IPS-18c (cell line): ENCODE data around the gene TSR1.
"Not testable (repeated sequence)": the region's sequence is repeated elsewhere in the genome, so short reads cannot be mapped to it uniquely, and the experiment has no call there.

ENCODE experiments used
- H3K4me3 ChIP-seq: 2 replicates; pipeline ENCODE4 v1.7.0; 2013; ENCODE audit warnings: low read depth, mild to moderate bottlenecking, low read length, moderate library complexity; ENCODE audit not compliant: insufficient read depth
- H3K9me3 ChIP-seq: one replicate; pipeline ENCODE4 v1.6.1; 2013; ENCODE audit warnings: mild to moderate bottlenecking, low read length, moderate library complexity; ENCODE audit not compliant: control insufficient read depth, insufficient read depth

The TSR1 gene

DNA sequence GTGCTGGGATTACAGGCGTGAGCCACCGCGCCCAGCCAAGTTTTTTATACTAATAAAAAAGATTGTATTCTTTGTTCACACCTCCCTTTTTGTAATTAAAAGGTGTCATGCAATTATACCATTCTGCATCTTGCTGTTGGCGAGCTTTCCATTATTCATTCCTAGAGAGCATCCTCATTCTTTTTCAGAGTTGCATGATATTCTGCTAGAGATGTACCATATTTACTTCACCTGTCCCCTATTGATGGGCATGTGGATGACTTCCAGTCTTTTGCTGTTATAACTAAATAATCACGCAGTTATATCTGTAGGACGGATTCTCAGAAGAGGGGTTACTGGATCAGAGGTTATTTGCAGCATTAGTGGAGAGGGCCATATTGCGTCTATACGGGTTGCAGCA lies 18.1 kb upstream of the TSR1 start:
- no peaks in the 10 kb centered on the region for H3K9me3 ChIP-seq
- H3K4me3 ChIP-seq = no peak overlapping the region

DNA sequence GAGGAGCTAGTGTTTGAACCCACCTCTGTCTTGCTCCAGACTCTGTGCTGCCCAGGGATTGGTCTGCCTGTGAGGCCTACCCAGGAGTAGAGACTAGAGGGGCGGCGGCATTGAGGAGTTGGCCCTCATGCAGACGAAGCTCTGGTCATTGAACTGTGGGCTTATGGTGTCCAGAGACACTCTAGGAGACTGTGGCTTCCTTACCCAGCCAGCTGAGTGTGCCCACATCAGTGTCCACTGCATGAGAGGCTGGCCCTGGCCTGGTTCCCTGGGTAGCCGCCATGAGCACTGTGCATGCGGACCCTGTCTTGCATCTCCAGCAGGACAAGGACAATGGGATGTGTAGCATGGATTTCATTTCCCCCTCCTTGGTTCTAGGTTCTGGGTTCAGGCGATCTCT lies 15.0 kb upstream of the TSR1 start:
- no peaks in the 10 kb centered on the region for H3K9me3 ChIP-seq

DNA sequence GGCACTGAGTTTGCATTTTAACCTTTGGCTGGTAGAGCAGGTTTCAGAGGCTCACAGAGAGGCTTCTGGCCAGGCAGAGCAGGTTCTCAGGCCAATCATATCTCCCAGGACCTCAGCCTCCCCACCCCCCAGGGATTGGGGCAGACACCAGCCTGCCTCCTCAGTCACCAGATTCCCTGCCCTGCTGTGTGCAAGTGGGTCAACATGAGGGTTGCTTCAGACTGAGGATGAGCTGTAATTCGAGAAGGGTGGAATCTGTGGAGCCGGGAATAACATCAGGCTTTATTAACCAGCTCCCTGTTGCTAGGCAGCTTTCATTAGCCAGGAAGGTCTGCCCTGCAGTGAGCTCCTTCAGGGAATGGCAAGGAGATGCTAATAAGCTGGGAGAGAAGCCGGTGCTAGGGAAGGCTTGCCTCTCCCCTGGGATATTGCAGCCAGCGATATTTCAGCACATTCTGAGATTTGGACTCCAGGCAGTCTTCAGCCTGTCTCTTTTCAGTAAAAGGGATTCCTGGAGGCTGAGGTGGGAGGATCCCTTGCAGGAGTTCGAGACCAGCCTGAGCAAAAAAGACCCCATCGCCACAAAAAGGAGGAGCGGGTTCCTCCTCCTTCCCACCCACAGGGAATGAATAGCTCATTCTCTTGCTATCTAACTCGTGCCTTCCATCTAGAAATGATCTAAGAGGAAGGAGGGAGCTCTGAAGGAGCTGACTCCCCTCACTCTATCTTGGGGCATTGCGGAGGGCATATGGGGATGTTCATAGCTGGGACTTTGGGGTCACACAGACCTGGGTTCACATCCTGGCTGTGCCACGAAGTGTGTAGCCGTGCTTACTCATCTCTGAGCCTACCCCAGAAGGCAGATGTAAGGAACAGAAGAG lies 11.8 kb upstream of the TSR1 start:
- Histone ChIP-seq H3K9me3 (no peaks in the 10 kb centered on the region), H3K4me3 (peak overlapping the region; percentile 5; the same call in 1 of the 2 replicates)

More for the DNA sequence above, 15.0 kb upstream of the TSR1 start:
- no peak overlapping the region for H3K4me3 ChIP-seq

DNA sequence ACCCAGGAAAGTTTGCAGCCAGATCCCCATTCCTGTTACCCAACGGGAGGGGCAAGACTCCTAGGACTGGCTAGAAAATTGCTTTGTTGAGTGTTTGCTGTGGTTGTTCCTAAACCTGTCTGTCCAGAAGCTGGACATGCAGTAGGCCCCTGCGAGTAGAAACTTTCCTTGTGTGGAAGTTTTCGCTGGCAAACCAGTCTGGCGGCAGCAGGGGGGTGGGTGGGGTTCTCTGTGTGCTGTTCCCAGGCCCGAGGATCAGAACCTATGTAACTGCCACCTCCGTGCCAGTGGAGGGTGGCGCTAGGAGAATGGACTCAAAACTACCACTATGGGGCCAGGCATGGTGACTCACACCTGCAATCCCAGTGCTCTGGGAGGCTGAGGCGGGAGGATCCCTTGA lies 10.2 kb upstream of the TSR1 start:
- H3K4me3 ChIP-seq = no peak overlapping the region
- no peaks in the 10 kb centered on the region for H3K9me3 ChIP-seq

DNA sequence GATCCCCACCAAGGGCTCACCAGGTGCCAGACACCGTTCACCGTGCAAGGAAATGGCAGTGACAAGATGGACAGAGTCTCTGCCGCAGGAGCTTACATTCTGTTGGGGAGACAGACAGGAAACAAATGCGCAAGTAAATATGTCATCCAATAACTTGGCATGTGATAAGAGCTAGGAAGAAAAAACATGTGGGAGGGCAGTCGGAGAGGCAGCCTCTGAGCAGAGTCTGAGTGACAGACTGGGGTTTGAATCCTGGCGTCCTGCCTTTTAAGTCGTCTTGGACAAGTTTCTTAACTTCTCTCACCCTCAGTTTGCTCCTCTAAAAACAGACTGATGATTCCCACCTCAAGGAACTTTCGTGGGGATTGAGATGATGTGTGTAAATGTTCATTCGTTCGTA lies 8.3 kb upstream of the TSR1 start:
- no peaks in the 10 kb centered on the region for H3K9me3 ChIP-seq

DNA sequence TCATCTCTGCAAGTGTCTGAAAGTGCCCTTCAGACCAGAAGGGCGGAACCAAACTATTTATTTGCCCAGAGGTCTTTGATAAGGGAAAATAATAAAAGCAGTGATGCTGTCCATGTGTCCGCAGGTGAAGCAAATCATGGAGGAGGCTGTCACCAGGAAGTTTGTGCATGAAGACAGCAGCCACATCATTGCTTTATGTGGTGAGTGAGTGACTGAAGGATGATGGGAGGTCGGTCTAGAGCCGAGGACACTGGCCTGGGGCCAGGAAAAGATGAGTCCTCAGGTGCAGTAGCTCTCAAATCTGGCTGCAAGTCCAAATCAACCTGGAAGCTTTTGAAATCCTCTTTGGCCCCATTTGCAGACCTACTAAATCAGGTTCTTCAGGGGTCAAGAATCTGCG lies 7.2 kb upstream of the TSR1 start:
- Histone ChIP-seq H3K4me3 (no peak overlapping the region), H3K9me3 (no peaks in the 10 kb centered on the region)

More for the DNA sequence above, 8.3 kb upstream of the TSR1 start:
- no peak overlapping the region for H3K4me3 ChIP-seq

DNA sequence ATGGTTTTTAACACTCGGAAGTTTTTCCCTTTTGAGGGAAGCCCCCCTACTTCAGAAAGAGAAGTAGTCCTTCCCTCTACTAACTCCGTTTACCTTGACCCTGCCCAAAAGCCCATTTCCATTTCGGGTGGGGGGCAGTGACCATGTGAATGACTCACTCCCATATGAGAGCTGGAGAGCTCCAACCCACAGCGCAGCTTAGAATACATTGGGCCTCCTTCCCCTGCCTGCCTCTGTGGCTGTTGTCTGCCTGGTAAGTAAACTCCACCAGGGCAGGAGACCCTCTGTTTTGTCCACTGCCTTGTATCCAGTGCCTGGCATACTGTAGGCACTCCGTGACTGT lies 2.0 kb upstream of the TSR1 start:
- peak overlapping the region; percentile 82 for H3K4me3 ChIP-seq

DNA sequence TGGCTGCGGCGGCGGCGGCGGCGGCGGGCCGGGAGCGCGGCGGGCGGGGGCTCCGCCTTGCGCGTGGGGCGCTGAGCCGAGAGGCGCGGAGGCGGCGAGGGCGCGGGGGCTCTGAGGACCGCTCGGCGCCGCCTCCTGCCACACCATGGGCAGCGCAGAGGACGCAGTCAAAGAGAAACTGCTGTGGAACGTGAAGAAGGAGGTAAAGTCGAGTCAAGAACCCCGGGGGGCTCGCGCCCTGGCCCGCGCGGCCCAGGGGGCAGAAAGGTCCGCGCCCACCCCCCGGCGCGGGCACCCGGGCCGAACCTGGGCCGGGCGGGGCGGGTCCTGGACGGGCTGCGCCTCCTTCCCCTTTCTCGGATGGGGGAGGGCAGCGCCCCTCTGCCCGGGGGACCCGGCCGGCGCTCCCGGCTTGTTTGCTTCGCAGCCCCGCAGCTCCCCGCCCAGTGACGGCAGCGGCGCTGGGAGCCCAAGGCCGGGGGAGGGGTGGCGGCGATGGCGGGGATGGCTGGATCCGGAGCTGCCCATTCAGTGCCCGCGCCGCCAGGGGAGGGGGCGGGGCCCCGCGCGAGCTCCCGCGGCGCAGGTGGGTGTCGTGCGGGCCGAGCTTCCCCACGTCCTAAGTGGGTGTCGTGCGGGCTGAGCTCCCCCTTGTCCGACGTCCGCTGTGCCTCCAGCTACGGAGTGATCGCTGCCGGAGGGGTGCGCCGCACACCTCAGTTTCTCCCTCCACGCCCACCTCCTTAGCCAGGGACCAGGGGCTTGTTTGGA lies 1.5 kb upstream of the TSR1 start:
- Histone ChIP-seq H3K4me3 (peak overlapping the region; percentile 82), H3K9me3 (peaks cover 4% of the 10 kb centered on the region)

More for the DNA sequence above, 2.0 kb upstream of the TSR1 start:
- peaks cover 4% of the 10 kb centered on the region for H3K9me3 ChIP-seq

DNA sequence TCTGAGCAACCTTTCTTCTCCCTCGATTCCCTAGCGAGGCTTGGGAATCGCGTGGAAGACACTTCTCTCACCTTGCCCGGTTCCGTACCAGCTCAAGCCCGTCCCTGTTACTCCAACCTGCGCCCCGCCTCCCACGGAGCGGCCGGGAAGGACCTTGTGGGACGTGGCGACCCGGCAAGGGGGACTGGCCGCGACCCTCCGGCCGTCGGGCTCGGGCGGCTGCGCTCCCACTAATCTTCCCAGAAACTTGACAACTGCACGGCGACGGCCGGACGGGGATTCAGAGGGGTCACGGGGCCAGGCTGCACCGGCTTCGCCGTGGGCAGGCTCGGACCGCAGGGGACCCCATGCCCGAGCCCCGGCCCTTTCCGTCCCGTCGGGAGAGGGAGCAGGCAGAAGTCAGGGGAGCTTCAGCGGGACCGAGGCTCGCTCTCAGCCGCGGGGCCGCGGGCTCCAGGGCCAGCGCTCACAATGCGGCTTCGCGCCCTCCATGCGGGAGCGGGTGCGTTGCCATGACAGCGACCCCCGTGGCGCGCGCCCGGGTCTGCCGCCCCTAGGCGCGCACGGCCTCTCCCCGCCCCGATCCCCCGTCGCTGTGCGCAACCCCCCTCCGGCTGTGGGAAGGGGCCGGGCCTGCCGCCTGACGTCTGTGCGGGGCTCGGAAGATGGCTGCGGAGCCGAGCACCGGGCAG lies 741 bp upstream of the TSR1 start, which contains the start of gene SGSM2:
TSS of gene SGSM2 (plus strand) at position 650 of the 692 bp plus-strand sequence. CDS start 188 bp downstream, outside the sequence.
- peak within 1 kb of the TSS; percentile 98 for H3K4me3 ChIP-seq

DNA sequence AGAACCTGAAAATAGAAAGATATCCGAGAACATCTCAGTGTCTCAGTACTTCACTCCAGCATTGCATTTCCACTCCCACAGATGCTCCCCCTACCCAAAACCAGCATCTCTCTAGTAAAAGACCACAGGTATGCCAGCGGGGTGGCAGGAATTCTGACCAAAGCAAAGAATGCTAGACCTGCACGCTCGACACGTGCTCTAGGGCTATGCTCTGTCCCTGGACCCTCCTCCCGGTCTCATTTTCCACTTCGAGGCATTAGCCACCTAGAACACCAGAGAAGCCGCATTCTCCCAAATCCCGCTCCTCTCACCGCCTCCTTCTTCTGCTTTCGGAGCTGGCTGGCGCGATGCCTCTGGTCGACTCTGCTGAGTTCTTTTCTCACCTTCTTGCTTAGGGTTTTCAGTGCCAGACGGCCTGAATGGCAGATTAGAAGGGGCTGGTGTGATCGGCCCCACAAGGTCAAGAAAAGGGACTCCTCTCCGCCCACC lies 487 bp downstream of the TSR1 start:
- Histone ChIP-seq H3K4me3 (peak overlapping the region; percentile 98), H3K9me3 (peaks cover 4% of the 10 kb centered on the region)

More for the DNA sequence above, 741 bp upstream of the TSR1 start, which contains the start of gene SGSM2:
- peaks cover 4% of the 10 kb centered on the region for H3K9me3 ChIP-seq

DNA sequence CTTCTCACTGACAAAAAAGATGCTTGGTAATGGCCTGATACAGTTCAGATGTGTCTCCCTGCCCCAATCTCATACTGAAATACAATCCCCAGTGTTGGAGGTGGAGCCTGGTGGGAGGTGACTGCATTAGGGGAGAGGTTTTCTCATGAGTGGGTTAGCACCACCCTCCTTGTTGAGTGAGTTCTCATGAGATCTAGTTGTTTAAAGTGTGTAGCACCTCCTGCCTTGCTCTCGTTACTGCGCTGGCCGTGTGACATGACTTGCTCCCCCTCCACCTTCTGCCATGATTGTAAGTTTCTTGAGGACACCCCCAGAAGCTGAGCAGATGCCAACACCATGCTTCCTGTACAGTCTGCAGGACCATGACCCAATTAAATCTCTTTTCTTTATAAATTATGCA lies 5.0 kb downstream of the TSR1 start:
- Histone ChIP-seq H3K4me3 (no peak overlapping the region), H3K9me3 (no peaks in the 10 kb centered on the region)

DNA sequence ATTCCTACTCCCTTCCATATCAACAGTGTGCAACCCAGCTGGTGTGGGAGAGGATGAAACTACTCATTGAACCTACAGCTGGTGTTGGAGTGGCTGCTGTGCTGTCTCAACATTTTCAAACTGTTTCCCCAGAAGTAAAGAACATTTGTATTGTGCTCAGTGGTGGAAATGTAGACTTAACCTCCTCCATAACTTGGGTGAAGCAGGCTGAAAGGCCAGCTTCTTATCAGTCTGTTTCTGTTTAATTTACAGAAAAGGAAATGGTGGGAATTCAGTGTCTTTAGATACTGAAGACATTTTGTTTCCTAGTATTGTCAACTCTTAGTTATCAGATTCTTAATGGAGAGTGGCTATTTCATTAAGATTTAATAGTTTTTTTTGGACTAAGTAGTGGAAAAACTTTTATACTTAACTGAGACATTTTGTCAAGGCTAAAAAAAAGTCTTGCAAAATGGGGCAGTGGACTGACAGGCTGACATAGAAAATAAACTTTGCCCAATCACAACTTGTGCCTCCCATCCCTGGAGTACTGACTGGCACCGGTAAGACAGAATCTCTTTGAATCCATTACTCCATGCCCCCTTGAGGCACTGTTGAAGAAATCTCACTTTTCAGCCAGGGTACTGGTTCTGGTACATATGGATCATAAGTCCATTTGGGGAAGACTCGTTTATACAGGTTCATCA lies 12.5 kb downstream of the TSR1 start:
- H3K4me3 ChIP-seq = no peak overlapping the region
- no peaks in the 10 kb centered on the region for H3K9me3 ChIP-seq

DNA sequence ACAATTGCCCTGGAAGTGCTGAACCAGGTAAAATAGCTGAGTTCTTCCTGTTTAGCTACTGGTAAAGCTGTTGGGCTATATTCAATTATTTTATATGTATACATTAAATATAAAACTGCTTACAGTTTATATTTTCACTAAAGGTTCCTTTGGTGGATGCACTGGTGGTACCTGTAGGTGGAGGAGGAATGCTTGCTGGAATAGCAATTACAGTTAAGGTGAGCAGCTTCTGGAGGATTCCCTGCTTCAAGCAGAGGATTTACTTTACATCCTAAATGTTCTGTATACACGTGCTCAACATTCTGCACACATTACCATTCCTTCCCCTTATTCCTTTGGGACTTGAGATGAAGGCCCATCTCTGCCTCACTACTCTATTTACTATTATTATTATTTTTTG lies 14.9 kb downstream of the TSR1 start:
- Histone ChIP-seq H3K4me3 (no peak overlapping the region), H3K9me3 (no peaks in the 10 kb centered on the region)

DNA sequence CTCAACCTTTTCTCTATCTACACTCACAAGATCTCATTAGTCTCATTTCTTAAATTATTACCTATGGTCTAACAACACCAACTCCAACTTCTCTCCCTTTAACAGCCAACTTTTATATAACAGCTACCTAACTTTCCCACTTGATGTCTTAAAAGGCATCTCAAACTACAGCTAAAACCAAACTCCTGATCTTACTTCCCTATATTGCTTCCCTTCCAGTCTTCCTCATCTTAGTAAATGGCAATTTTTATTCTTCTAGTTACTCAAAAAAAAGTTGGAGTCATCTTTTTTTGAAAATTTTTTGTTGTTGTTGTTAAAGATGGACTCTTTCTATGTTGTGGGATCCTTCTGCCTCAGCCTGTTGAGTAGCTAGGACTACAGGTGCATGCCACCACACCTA lies 17.2 kb downstream of the TSR1 start:
- H3K9me3 ChIP-seq = no peaks in the 10 kb centered on the region
- H3K4me3 ChIP-seq = no peak overlapping the region

DNA sequence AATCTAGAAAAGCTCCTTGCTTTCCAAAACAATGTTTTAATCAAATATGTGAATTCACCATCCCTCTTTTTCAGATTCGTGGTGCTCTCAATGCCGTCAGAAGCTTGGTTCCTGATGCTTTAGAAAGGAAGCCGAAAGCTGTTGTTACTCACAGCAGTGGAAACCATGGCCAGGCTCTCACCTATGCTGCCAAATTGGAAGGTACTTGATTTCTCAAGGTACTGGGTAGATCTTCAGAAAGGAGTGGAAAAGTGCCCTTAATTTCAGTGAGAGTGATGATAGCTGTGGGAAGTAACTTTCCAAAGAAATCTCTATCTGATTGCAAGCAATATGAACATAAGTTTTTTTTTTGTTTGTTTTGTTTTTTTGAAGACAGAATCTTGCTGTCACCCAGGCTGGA lies 18.5 kb downstream of the TSR1 start:
- no peak overlapping the region for H3K4me3 ChIP-seq
- H3K9me3 ChIP-seq = no peaks in the 10 kb centered on the region

DNA sequence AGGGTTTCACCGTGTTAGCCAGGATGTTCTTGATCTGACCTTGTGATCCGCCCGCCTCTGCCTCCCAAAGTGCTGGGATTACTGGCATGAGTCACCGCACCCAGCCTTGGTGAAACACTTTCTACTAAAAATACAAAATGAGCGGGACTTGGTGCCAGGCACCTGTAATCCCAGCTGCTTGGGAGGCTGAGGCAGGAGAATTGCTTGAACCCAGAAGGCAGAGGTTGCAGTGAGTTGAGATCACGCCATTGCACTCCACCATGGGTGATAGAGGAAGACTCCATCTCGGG lies 19.4 kb downstream of the TSR1 start:
- not testable (repeated sequence) for H3K9me3 ChIP-seq, H3K4me3 ChIP-seq

DNA sequence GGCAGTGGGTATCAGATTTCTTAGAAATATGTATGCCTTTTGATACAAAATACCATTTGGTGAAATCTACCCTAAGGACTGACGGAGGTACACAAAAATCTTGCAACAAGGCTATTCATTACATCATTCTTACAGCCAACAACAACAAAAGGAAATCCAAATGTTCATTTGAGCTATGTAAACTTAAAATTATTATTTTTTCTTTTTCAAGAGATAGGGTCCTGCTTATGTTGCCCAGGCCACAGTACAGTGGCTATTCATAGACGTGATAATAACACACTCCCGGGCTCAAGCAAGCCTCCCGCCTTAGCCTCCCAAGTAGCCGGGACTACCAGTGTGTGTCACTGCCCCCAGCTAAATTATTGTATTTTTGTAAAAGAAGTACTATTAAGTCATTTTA lies 23.5 kb downstream of the TSR1 start:
- H3K9me3 ChIP-seq = no peaks in the 10 kb centered on the region
- H3K4me3 ChIP-seq = no peak overlapping the region
